Keratinocyte (primary cell): ENCODE results near the gene RNF180. TPM values are rescaled to one million over a fixed set of nuclear protein-coding genes. Genes with fewer than 3 reads are reported as not detected.

Experiments used
- DNase-seq: peaks from one replicate; pipeline ENCODE4 v3.0.0-alpha.2; 2011; ENCODE audit warnings: low read depth, missing footprints, low spot score
- FAIRE-seq: peaks from 2 replicates; lab custom pipeline; 2011; peaks lifted over from hg19 to GRCh38; lab: Jason Lieb, UNC
- H2AFZ ChIP-seq: 2 replicates; pipeline ENCODE4 v1.6.0; 2012; ENCODE audit warnings: low read length, control low read depth, inconsistent platforms; ENCODE audit not compliant: control insufficient read depth
- H3K27ac ChIP-seq: 2 replicates; pipeline ENCODE4 v1.5.1; 2011; ENCODE audit warnings: low read length; ENCODE audit not compliant: control insufficient read depth, insufficient read depth
- H3K27me3 ChIP-seq: 3 replicates; pipeline ENCODE4 v1.6.0; 2011; ENCODE audit warnings: low read length; ENCODE audit not compliant: control insufficient read depth, insufficient read depth; ENCODE audit errors: extremely low read depth
- H3K36me3 ChIP-seq, 2 experiments: 2 replicates in 1 of 2; 3 replicates in 1 of 2; pipeline ENCODE4 v1.5.1; 2011; ENCODE audit warnings: low read length in 2 of 2, mild to moderate bottlenecking in 1 of 2; ENCODE audit not compliant: control insufficient read depth in 2 of 2, insufficient read depth in 2 of 2; ENCODE audit errors: extremely low read depth in 1 of 2
- H3K4me1 ChIP-seq: 3 replicates; pipeline ENCODE4 v1.5.1; 2011; ENCODE audit warnings: low read length; ENCODE audit not compliant: control insufficient read depth, insufficient read depth; ENCODE audit errors: extremely low read depth
- H3K4me2 ChIP-seq: 3 replicates; pipeline ENCODE4 v1.6.0; 2011; ENCODE audit warnings: low read depth, low read length; ENCODE audit not compliant: control insufficient read depth, insufficient read depth; ENCODE audit errors: extremely low read depth
- H3K4me3 ChIP-seq, 3 experiments: fragments of 200-600 bp in 1 of 3; sonication (generic) in 1 of 3; 2 replicates in 2 of 3; 3 replicates in 1 of 3; pipeline ENCODE4 v1.5.1; 2011 to 2016; ENCODE audit warnings: low read length in 3 of 3, mild to moderate bottlenecking in 3 of 3, control low read depth in 2 of 3, inconsistent platforms in 1 of 3, low read depth in 1 of 3, mixed read lengths in 1 of 3, mixed run types in 1 of 3, moderate library complexity in 1 of 3; ENCODE audit not compliant: control insufficient read depth in 2 of 3, insufficient read depth in 2 of 3; ENCODE audit errors: extremely low read depth in 1 of 3
- H3K79me2 ChIP-seq: 2 replicates; pipeline ENCODE4 v1.6.0; 2012; ENCODE audit warnings: low read length; ENCODE audit not compliant: control insufficient read depth, insufficient read depth
- H3K9ac ChIP-seq: 3 replicates; pipeline ENCODE4 v1.6.0; 2011; ENCODE audit warnings: low read length; ENCODE audit not compliant: control insufficient read depth, insufficient read depth; ENCODE audit errors: extremely low read depth
- H3K9me1 ChIP-seq: 3 replicates; pipeline ENCODE4 v1.6.0; 2011; ENCODE audit warnings: low read length; ENCODE audit not compliant: control insufficient read depth, insufficient read depth; ENCODE audit errors: extremely low read depth
- H3K9me3 ChIP-seq: 2 replicates; pipeline ENCODE4 v1.5.1; 2012; ENCODE audit warnings: low read depth, low read length; ENCODE audit not compliant: control insufficient read depth
- H4K20me1 ChIP-seq: 3 replicates; pipeline ENCODE4 v1.6.0; 2011; ENCODE audit warnings: low read length; ENCODE audit not compliant: control insufficient read depth, insufficient read depth; ENCODE audit errors: extremely low read depth
- EZH2 ChIP-seq: IDR thresholded peaks from one replicate; pipeline ENCODE4 v1.6.1; 2012; ENCODE audit warnings: inconsistent platforms, mild to moderate bottlenecking, low read length, moderate library complexity
- dilution Hi-C: fragments of 300-500 bp; cut with MboI; formaldehyde crosslinking; loops from one replicate; pipeline ENCODE4 v1.7.0; 2020; ENCODE audit warnings: low sequenced_read_pairs; ENCODE audit not compliant: extremely low pct_ligation_motif_present
- polyA plus RNA-seq, 5 experiments: library from polyadenylated mRNA; depleted of rRNA in 3 of 5; stranded (reverse) in 3 of 5; stranded (forward) in 1 of 5; unstranded in 1 of 5; fragments of >200 nt; gene quantifications; 1 replicate in 1 of 5; 2 replicates in 3 of 5; 3 replicates in 1 of 5; pipeline versions ENCODE4 v1.2.1 to v1.2.3, GENCODE V29; 2011 to 2012; ENCODE audit warnings: missing spikeins in 2 of 5, low read depth in 1 of 5, low replicate concordance in 1 of 5
- TF ChIP-seq, protein P1 (sequence below), 3 experiments: IDR thresholded peaks in 1 of 3; conservative IDR thresholded peaks in 1 of 3; optimal IDR thresholded peaks in 1 of 3; 2 replicates in 2 of 3; 3 replicates in 1 of 3; pipeline versions ENCODE3 to v1.5.1; 2011; ENCODE audit warnings: low read length in 3 of 3, mild to moderate bottlenecking in 3 of 3, moderate library complexity in 2 of 3, control low read depth in 1 of 3, inconsistent platforms in 1 of 3; ENCODE audit not compliant: insufficient read depth in 2 of 3; ENCODE audit errors: extremely low read depth in 1 of 3

RNF180 gene
- polyA plus RNA-seq, 1 donor (not counting 4 experiments of a cell fraction or from before 2014, with no cell fraction given) = 2.4 TPM

GRCh38 chr5:64213011-64213410, 47.4 kb downstream of the RNF180 start:
- Histone ChIP-seq H3K36me3 (no peaks in the 10 kb centered on the region), H3K79me2 (no peaks in the 10 kb centered on the region), H3K27ac (no peak overlapping the region), H3K9ac (no peak overlapping the region), H2AFZ (no peak overlapping the region), H3K4me2 (no peak overlapping the region), H3K4me1 (peaks cover 15% of the 10 kb centered on the region), H3K4me3 (no peak overlapping the region), H4K20me1 (no peaks in the 10 kb centered on the region), H3K9me1 (no peaks in the 10 kb centered on the region), H3K27me3 (no peaks in the 10 kb centered on the region), H3K9me3 (no peaks in the 10 kb centered on the region)
- dilution Hi-C loops = no loop called here
- TF ChIP-seq EZH2 = no peak
- TF ChIP-seq, protein P1, sequence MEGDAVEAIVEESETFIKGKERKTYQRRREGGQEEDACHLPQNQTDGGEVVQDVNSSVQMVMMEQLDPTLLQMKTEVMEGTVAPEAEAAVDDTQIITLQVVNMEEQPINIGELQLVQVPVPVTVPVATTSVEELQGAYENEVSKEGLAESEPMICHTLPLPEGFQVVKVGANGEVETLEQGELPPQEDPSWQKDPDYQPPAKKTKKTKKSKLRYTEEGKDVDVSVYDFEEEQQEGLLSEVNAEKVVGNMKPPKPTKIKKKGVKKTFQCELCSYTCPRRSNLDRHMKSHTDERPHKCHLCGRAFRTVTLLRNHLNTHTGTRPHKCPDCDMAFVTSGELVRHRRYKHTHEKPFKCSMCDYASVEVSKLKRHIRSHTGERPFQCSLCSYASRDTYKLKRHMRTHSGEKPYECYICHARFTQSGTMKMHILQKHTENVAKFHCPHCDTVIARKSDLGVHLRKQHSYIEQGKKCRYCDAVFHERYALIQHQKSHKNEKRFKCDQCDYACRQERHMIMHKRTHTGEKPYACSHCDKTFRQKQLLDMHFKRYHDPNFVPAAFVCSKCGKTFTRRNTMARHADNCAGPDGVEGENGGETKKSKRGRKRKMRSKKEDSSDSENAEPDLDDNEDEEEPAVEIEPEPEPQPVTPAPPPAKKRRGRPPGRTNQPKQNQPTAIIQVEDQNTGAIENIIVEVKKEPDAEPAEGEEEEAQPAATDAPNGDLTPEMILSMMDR (optimal IDR thresholded peaks at IDR 0.05 in 1 of 3, IDR thresholded peaks at IDR 0.05 in 1 of 3, conservative IDR thresholded peaks at IDR 0.05 in 1 of 3; ENCODE audit: extremely low read depth in 1 of 3, insufficient read depth in 2 of 3, low read length in 3 of 3) = no peak
- DNase-seq = no peak
- no peak for FAIRE-seq

DNA sequence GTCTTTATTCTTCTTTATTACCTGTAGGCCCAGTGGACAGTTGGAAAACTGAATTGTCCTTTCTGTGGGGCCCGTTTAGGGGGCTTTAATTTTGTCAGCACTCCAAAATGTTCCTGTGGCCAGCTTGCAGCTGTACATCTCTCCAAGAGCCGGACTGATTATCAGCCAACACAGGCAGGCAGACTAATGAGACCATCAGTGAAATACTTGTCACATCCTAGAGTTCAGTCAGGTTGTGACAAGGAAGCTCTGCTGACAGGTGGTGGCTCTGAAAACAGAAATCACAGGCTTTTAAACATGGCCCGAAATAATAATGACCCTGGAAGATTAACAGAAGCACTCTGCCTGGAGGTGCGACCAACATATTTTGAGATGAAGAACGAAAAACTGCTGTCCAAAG, 47.9 kb downstream of the RNF180 start:
- Histone ChIP-seq H4K20me1 (no peaks in the 10 kb centered on the region), H3K9me1 (no peaks in the 10 kb centered on the region), H3K36me3 (no peaks in the 10 kb centered on the region), H3K79me2 (no peaks in the 10 kb centered on the region), H3K4me3 (no peak overlapping the region), H3K9ac (no peak overlapping the region), H3K4me1 (peaks cover 15% of the 10 kb centered on the region), H3K27me3 (no peaks in the 10 kb centered on the region), H3K27ac (no peak overlapping the region), H3K4me2 (no peak overlapping the region), H2AFZ (no peak overlapping the region), H3K9me3 (no peaks in the 10 kb centered on the region)
- dilution Hi-C loops = no loop called here
- DNase-seq (no peak), FAIRE-seq (no peak)
- TF ChIP-seq EZH2 = no peak
- TF ChIP-seq, protein P1 (optimal IDR thresholded peaks at IDR 0.05 in 1 of 3, IDR thresholded peaks at IDR 0.05 in 1 of 3, conservative IDR thresholded peaks at IDR 0.05 in 1 of 3; ENCODE audit: extremely low read depth in 1 of 3, insufficient read depth in 2 of 3, low read length in 3 of 3) = no peak
